ENCODE results near the gene ZNF620.
"Not testable (repeated sequence)": the region's sequence is repeated elsewhere in the genome, so short reads cannot be mapped to it uniquely, and the experiment has no call there.

The ZNF620 gene

DNA sequence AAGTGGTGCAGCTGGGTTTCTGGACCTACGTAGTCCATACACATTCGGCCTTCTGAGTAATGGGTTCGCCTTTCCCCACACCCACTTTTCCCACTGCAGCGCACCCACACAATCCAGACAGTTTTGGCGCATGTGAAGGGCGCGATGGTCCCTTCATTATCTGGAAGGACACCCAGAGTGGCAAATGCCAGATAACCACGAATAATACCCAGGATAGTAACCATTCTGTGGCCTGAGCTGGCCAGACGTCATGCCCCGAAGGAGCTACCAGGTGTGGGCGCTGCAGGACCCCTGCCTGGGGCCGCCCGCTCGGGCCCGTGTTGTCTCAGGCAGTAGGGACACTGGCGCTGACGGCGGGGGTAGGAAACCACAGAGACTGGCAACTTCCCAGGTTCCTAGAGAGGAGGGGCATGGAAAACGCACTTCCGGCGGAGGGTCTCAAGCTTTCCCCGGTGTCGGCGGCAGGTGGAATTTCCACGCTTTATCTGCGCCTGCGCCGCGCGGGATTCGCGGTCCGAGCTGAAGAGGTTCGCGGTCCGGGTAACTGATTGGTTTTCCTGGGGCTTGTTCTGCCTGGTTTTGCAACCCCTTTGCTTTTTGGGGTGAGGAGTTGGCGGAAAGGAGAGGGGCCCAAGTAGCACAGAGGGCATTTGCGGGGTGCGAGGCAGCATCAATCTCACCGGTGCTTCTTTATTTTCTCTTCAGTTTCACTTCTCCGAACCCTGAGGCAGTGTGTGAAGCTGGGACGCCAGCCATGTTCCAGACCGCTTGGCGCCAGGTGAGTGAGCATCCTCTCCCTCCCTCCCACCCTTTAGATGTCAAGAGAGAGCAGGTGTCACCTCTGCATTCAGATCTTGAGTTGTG is at the start of gene ZNF620:
Gene ZNF620 (plus strand): TSS at position 441 of the 864 bp plus-strand sequence. CDS start 314 bp downstream, at position 755.
- Mint-ChIP-seq H3K4me3 (peak within 1 kb of the TSS; percentile 91), H3K27ac (peak within 1 kb of the TSS; percentile 91), H3K27me3 (no peaks in the 10 kb centered on the region), H3K9me3 (no peaks in the 10 kb centered on the region), H3K4me1 (ENCODE audit: low read depth) (peaks cover 25% of the 10 kb centered on the region), H3K36me3 (ENCODE audit: low read depth) (peaks cover 27% of the 10 kb centered on the region)
- peak; percentile 75 for DNase-seq

DNA sequence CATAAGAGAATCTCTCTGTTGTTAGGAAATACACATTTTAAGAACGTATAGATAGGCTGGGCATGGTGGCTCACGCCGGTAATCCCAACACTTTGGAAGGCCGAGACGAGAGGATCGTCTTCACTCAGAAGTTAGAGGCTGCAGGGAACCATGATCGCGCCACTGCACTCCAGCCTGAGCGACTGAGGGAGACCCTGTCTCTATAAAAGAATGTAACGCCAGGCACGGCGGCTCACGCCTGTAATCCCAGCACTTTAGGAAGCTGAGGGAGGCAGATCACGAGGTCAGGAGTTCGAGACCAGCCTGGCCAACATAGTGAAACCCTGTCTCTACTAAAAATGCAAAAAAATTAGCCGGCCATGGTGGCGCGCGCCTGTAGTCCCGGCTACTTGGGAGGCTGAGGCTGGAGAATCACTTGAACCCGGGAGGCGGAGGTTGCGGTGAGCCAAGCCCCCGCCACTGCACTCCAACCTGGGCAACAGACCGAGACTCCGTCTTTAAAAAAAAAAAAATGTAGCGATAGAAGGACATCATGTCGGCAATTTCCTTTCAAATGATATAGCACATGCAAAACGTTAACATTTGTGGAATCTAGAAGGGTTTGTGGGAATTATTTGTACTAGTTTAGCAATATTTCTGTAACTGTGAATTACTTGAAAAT is 49.4 kb upstream of the ZNF620 start:
- H3K27me3 Mint-ChIP-seq = no peaks in the 10 kb centered on the region
- H3K4me3 Mint-ChIP-seq = peak overlapping the region; percentile 84
- no peaks in the 10 kb centered on the region for H3K9me3 Mint-ChIP-seq
- peaks cover 57% of the 10 kb centered on the region for H3K36me3 Mint-ChIP-seq (ENCODE audit: low read depth)
- peak overlapping the region; percentile 93 for H3K27ac Mint-ChIP-seq
- peaks cover 61% of the 10 kb centered on the region for H3K4me1 Mint-ChIP-seq (ENCODE audit: low read depth)
- DNase-seq = peak; percentile 37

DNA sequence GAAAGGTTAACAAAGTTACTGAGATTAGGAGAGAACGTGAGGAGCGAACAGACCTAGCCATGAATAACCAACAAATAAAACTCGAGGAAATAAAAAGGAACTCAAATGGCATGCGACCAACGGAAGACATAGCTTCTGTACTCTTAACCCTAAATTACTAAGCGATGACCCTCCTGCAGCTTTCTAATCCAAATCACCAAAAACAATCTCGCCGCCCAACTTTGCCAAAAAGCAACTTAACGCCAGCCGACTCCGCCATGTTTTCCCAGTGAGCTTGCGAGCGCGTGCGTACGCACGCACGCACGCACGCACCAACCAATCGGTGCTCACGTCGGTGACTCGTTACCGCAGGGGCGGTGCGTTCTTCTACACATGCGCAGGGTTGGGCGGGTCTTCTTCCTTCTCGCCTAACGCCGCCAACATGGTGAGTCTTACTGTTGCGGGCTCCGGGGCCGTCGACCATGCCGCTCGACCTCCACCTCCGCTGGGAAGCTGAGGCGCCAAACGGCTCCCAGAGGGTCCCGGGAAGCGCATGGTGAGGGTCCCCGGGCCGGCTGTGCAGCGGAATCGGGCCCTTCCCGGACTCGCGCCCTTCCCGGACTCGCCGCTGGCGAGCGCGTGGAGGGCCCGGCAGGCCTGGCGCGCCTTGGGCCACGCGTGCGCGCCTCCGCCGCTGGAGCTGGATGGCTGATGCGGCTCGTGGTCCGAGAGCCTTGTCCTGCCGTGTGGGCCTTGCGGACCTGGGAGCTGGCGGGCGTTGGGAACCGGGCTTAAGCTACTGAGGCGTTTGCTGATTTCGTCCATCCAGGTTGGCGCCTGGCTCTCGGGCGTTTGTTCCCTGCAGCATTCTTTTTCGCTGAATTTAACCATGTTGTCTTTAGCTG is 48.7 kb upstream of the ZNF620 start, which contains the start of gene RPL14:
Gene RPL14 (plus strand): TSS at position 400 of the 884 bp plus-strand sequence. CDS start 133 bp downstream, at position 533.
- Mint-ChIP-seq H3K36me3 (ENCODE audit: low read depth) (peaks cover 63% of the 10 kb centered on the region), H3K4me1 (ENCODE audit: low read depth) (peaks cover 59% of the 10 kb centered on the region), H3K9me3 (no peaks in the 10 kb centered on the region), H3K4me3 (peak within 1 kb of the TSS; percentile 84), H3K27ac (peak within 1 kb of the TSS; percentile 97), H3K27me3 (no peaks in the 10 kb centered on the region)
- peak; percentile 93 for DNase-seq

DNA sequence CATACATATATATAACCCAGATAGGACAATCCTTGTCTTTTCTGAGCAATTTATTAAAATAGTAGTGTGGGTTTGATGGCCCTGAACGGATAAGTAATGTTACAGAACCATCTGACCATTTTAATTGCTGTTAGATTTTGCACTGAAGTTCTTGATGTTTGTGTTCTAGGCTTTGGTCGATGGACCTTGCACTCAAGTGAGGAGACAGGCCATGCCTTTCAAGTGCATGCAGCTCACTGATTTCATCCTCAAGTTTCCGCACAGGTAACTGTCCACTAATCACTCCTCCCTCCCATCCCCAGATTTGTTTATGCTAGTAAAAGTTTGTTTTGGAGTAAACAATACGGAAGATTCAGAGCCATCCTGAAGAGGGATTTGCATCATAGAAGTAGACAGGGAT is 47.4 kb upstream of the ZNF620 start:
- peaks cover 56% of the 10 kb centered on the region for H3K4me1 Mint-ChIP-seq (ENCODE audit: low read depth)
- DNase-seq = no peak
- peaks cover 67% of the 10 kb centered on the region for H3K36me3 Mint-ChIP-seq (ENCODE audit: low read depth)
- no peaks in the 10 kb centered on the region for H3K27me3 Mint-ChIP-seq
- peak overlapping the region; percentile 84 for H3K4me3 Mint-ChIP-seq
- H3K27ac Mint-ChIP-seq = peak overlapping the region; percentile 97
- no peaks in the 10 kb centered on the region for H3K9me3 Mint-ChIP-seq

DNA sequence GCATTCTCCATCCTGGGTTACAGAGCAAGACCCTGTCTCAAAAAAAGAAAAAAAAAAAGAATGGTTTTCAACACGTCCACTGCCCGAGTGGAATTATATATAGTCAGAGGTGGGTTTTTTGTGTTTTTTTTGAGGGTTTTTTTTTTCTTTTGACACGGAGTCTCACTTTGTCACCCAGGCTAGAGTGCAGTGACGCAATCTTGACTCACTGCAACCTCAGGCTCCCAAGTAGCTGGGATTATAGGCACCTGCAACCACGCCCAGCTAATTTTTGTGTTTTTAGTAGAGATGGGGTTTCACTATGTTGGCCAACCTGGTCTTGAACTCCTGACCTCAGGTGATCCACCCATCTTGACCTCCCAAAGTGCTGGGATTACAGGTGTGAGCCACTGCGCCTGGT is 45.4 kb upstream of the ZNF620 start:
- Mint-ChIP-seq H3K4me1 (ENCODE audit: low read depth) (peaks cover 56% of the 10 kb centered on the region), H3K4me3 (peak overlapping the region; percentile 84), H3K27ac (peak overlapping the region; percentile 97), H3K36me3 (ENCODE audit: low read depth) (peaks cover 87% of the 10 kb centered on the region)
- H3K27me3 Mint-ChIP-seq, H3K9me3 Mint-ChIP-seq, DNase-seq: not testable (repeated sequence)

DNA sequence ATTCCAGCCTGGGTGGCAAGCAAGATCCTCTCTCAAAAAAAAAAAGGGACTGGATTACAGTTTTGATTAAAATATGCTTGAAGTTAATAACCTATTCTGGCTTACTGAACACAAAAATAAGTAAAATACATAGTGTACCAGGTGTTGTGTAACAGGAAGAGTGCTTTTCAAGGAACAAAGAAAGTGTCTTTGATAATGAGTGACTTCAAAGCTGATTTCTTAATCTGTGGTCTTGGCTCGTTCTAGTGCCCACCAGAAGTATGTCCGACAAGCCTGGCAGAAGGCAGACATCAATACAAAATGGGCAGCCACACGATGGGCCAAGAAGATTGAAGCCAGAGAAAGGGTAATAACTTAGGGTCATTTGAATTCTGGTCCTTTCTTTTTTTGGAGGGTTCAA is 44.7 kb upstream of the ZNF620 start:
- peaks cover 94% of the 10 kb centered on the region for H3K36me3 Mint-ChIP-seq (ENCODE audit: low read depth)
- H3K4me1 Mint-ChIP-seq (ENCODE audit: low read depth) = peaks cover 52% of the 10 kb centered on the region
- no peaks in the 10 kb centered on the region for H3K9me3 Mint-ChIP-seq
- no peak for DNase-seq
- H3K4me3 Mint-ChIP-seq = peak overlapping the region; percentile 84
- H3K27ac Mint-ChIP-seq = peak overlapping the region; percentile 88
- H3K27me3 Mint-ChIP-seq = no peaks in the 10 kb centered on the region

DNA sequence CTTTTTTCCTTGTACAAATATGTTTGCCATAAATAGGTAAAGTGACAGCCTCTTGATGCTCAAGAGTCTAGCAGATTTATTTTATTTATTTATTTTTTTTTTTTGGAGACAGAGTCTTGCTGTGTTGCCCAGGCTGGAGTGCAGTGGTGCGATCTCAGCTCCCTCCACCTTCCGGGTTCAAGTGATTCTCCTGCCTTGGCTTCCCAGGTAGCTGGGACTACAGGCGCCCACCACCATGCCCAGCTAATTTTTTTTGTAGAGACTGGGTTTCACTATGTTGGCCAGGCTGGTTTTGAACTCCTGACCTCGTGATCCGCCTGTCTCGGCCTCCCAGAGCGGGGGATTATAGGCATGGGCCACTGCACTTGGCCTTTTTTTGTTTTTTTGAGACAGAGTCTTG is 43.0 kb upstream of the ZNF620 start:
- Mint-ChIP-seq H3K27ac (peak overlapping the region; percentile 55), H3K36me3 (ENCODE audit: low read depth) (peaks cover 94% of the 10 kb centered on the region), H3K4me1 (ENCODE audit: low read depth) (peaks cover 47% of the 10 kb centered on the region)
- not testable (repeated sequence) for H3K4me3 Mint-ChIP-seq, H3K27me3 Mint-ChIP-seq, H3K9me3 Mint-ChIP-seq, DNase-seq

DNA sequence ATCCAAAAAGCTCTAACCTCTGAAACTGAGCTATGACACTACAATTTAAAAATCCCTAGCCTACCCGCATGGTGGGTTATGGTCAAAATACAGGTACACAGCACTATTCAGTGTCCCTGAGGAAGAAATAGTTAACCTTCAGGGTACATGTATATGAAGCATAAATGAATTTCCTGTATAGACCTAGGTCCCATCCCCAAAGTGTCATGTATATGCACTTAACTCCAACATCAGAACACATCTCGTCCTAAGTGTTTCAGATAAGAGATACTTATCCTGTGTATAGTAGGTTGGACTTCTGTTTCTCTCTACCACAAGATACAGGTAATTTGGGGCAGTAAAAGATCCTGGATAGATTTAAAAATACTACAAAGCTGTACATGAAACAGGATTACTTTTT is 42.3 kb upstream of the ZNF620 start:
- Mint-ChIP-seq H3K4me3 (no peak overlapping the region), H3K4me1 (ENCODE audit: low read depth) (peaks cover 45% of the 10 kb centered on the region), H3K9me3 (no peaks in the 10 kb centered on the region), H3K27me3 (no peaks in the 10 kb centered on the region), H3K36me3 (ENCODE audit: low read depth) (peaks cover 89% of the 10 kb centered on the region), H3K27ac (peak overlapping the region; percentile 55)
- no peak for DNase-seq

DNA sequence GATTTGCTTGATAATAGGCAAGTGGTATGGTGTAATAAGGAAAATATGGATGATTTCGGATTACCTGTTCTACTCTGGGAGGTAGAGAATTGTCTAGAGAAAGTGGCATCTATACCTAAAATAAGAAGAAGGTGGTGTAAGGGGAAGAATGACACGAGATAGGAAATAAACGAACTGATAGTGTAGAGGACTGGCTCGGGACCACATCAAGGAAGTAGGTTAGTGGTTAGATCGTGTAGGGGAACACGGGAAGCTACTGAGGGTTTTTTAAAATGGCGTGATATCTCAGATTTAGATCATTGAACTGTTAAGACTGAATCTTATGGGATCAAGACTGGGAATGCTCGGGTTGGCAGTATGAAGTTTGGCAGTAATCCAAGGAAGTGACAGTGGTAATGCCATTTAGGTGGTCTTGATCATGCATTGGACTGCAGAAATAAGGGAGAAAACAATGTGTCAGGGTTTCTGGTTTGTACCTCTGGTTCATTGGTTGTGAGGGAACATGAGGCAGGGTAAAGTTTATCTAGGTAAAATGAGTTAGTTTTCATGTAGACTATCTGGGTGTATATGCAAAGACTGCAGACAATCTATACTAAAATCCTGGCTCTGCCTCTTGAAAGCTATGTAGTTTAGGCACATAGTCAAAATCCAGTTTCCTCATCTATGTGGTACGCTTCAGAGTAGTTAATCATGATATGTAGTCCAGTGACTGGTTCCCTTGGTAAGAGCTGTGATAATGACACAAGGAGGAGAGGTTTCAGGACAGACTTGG is 41.3 kb upstream of the ZNF620 start:
- H3K4me1 Mint-ChIP-seq (ENCODE audit: low read depth) = peaks cover 37% of the 10 kb centered on the region
- H3K36me3 Mint-ChIP-seq (ENCODE audit: low read depth) = peaks cover 80% of the 10 kb centered on the region
- DNase-seq = no peak
- no peaks in the 10 kb centered on the region for H3K27me3 Mint-ChIP-seq
- no peak overlapping the region for H3K4me3 Mint-ChIP-seq
- no peaks in the 10 kb centered on the region for H3K9me3 Mint-ChIP-seq
- H3K27ac Mint-ChIP-seq = peak overlapping the region; percentile 84

DNA sequence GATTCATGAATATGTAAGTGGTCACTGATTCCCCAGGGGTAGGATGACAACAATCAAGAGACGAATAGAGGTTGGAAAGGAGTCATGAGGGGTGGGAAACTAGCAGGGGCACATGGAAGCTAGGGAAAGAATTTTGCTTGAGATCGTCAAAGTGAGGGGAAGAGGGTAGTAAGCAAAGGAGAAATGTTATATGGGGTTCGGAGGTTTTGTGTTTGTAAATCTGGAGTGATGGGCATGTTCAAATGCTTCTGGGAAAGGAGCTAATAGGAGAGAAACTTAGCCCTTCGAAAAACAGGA is 40.8 kb upstream of the ZNF620 start:
- Mint-ChIP-seq H3K27ac (peak overlapping the region; percentile 84), H3K27me3 (no peaks in the 10 kb centered on the region), H3K9me3 (no peaks in the 10 kb centered on the region), H3K36me3 (ENCODE audit: low read depth) (peaks cover 75% of the 10 kb centered on the region), H3K4me1 (ENCODE audit: low read depth) (peaks cover 34% of the 10 kb centered on the region), H3K4me3 (no peak overlapping the region)
- no peak for DNase-seq

DNA sequence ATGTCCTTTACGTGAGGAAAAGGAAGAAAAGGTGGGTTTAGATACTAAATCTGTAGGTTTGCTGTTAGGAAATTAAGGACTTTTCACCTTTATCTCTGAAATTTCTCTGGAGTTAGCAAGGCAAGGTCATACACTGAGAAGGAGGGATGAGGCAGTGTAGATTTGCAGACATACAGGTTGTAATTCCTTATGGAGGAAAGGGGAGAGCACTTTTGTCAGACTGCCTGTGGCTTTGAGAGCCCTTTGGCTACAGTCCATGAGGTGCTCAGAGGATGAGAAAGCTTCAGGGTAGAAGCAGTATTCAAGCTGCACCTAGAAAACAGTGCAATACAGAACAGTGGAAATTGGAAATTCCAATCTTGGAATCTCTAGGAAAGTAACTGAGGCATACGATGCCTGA is 40.4 kb upstream of the ZNF620 start:
- Mint-ChIP-seq H3K4me3 (no peak overlapping the region), H3K27ac (peak overlapping the region; percentile 84), H3K4me1 (ENCODE audit: low read depth) (peaks cover 30% of the 10 kb centered on the region), H3K27me3 (no peaks in the 10 kb centered on the region), H3K36me3 (ENCODE audit: low read depth) (peaks cover 71% of the 10 kb centered on the region), H3K9me3 (no peaks in the 10 kb centered on the region)
- DNase-seq = no peak

DNA sequence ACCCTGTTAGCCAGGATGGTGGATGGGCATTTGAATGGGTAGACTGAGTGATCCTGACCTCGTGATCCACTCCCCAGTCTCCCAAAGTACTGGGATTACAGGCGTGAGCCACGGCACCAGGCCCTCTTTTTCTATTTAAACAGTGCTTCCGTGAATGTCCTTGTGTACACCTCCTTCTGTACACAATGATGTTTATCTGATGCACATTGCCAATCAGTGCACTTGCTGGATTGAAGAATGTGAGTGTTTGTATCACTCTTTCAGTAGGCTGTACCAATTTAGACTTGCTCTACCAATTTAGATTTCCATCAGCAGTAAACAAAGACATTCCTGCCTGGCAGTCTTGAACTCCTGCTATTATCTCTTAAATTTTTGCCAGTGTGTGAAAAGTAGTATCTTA is 37.8 kb upstream of the ZNF620 start:
- no peak overlapping the region for H3K27ac Mint-ChIP-seq
- no peak for DNase-seq
- peaks cover 15% of the 10 kb centered on the region for H3K4me1 Mint-ChIP-seq (ENCODE audit: low read depth)
- H3K36me3 Mint-ChIP-seq (ENCODE audit: low read depth) = peaks cover 46% of the 10 kb centered on the region
- no peak overlapping the region for H3K4me3 Mint-ChIP-seq
- no peaks in the 10 kb centered on the region for H3K9me3 Mint-ChIP-seq
- H3K27me3 Mint-ChIP-seq = no peaks in the 10 kb centered on the region

DNA sequence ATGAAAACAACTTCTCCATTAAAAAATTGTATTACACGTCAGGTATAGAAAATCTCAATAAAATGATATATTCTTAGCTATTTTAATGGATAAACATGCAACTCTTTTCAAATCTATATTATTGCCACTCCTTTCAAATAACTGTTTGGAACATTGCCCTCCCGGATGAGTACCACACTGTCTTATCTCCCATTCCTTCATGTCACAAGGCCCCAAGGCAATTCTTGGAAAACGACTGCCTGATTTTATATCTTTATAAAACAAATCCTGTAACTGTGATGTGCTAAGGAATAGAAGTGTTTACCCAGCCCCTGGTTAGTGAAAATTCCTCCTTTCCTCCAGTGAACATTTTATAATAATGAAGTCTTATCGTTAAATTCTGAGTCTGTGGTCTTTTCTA is 35.1 kb upstream of the ZNF620 start:
- no peak overlapping the region for H3K4me3 Mint-ChIP-seq
- no peak for DNase-seq
- no peaks in the 10 kb centered on the region for H3K9me3 Mint-ChIP-seq
- no peaks in the 10 kb centered on the region for H3K27me3 Mint-ChIP-seq
- peaks cover 20% of the 10 kb centered on the region for H3K36me3 Mint-ChIP-seq (ENCODE audit: low read depth)
- H3K4me1 Mint-ChIP-seq (ENCODE audit: low read depth) = peaks cover 2% of the 10 kb centered on the region
- H3K27ac Mint-ChIP-seq = no peak overlapping the region

Data from activated T-cell treated with anti-CD3 and anti-CD28 coated beads, Interleukin-2, amount 50 U/mL, for 24 hours (primary cell).